Middle frontal gyrus (tissue), 1 donor: Measurements from ENCODE around the gene POU2F1.

Experiments
- DNase-seq: peaks from one replicate; pipeline ENCODE4 v3.0.0-alpha.2; 2015; ENCODE audit warnings: low spot score; ENCODE audit errors: extremely low spot score

POU2F1 gene

DNA sequence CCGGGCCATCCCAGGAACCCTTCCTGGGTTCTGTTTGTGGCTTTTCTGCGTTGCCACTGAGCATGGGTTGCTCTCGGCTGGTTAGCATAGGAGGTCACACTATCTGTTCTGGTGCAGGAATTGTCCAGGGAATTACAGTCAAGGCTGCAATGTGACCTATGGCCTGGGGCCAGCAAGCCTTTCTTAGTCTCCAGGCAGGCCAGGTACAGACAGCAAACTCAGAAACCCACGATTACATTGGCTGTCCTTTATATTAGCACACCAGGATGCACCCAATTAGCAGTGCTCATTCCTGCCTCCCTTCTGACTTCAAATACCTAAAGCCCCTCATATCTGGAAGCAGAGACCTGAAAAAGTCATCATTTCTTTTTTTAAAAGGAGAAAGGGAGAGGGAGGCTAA is 242.4 kb downstream of the POU2F1 start:
- no peak for DNase-seq

DNA sequence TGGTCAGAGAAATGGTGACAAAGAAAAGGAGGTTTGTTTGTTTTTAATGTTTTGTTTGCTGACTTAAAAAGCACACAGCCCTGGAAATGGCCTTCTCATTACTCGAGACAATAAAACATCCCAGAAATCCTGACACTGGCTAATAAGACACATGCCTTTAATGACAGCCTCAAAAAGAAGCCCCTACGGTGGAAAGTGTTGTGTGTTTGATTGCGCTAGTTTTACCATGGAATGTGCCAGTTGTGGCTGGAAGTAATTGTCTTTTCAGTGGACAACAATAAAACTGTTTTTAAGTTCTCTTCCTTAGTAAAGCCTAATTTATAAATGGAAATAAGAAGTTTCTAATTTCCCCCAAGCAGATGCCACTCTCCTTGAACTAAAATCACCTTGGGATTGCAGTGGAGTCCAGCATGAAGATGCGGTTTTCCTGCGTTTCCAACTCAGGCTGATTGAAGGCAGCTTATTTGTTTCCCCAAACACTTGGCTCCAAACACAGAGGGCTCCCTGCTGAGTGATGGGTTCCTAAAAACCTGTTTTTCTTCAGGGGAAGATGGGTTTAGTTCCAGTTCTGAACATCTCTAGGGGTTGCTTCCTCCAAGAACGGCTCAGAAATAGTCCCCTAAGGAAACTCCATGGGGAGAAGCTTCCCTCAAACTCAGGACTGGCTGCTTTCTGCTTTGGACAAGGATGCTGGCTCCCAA is 243.3 kb downstream of the POU2F1 start:
- DNase-seq: no peak

DNA sequence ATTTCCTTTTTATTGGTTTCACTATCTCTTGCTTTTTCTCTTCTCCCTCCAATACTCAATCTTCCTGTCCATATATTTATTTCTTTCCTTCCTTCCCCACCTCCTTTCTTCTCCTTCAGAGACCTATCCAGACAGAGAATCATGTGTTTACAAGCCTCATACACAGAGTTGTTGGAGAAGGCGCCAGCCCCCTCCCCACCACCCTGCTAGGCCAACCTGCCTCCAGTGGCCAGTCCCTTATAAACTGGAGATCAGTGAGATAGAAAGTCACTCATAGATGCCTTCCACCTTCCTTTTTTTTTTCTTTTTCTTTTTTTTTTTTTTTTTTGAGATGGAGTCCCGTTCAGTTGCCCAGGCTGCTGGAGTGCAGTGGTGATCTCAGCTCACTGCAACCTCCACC is 244.3 kb downstream of the POU2F1 start:
- no peak for DNase-seq

DNA sequence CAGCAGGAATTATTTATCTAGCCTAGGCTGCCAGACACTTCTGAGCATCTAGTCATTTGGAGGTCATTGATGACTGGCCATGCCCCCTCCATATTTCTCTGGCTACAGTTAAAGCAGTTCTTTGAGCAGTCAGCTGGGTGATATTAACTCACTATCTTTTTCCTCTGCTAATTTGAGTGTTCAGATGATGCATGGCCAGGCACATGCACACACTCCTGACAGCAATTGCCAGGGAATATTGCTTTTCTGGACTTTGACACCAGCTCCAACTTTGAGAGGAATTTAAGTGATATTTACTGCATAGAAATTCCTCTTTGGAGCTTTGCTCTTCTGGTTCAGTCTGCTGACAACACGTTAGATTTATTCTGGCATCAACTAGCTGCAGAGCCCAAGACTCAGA is 245.1 kb downstream of the POU2F1 start:
- no peak for DNase-seq

DNA sequence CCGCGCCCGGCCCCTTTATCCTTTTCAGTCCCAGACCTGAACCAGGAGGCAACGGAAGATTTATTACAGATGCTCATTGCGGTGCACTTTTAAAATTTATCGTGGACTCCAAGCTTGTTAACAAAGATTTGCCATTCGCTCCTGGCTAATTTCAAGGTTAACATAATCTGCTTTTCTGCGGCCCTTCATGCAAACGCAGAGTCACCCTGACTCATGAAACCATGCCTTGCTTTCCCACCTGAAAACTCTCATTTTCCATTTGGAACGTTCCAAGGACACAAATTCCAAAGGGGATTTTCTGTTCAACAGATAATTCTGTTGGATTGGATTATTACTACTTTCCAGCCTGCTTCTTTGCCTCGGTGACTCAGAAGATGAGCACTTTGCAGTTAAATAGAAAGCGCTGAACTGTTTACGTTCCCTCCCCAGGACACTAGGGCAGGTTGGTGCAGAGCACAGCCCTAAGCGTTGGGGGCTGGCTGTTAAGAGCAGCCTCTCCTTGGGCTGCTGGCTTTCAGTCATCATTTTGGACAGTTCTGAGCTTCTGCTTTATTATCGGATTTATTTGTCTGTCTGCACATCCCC is 246.5 kb downstream of the POU2F1 start:
- DNase-seq: no peak

DNA sequence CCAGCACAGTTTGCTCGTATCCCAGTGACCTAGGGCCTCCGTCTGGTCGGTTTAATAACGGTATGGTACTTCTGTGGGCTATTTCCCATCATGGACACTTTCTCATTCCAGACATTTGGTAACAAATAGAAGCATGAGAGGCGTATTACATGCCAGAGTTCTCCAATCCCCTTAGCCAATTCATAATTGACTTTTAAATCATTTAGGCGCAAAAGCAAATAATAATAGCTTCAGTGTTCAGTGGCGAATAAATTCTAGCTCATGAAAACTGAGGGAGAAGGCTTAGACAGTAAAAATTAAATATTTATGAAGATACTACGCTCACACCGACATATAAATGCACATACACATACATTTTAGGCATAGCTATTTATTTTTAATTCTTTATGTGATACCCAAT is 247.1 kb downstream of the POU2F1 start:
- no peak for DNase-seq

DNA sequence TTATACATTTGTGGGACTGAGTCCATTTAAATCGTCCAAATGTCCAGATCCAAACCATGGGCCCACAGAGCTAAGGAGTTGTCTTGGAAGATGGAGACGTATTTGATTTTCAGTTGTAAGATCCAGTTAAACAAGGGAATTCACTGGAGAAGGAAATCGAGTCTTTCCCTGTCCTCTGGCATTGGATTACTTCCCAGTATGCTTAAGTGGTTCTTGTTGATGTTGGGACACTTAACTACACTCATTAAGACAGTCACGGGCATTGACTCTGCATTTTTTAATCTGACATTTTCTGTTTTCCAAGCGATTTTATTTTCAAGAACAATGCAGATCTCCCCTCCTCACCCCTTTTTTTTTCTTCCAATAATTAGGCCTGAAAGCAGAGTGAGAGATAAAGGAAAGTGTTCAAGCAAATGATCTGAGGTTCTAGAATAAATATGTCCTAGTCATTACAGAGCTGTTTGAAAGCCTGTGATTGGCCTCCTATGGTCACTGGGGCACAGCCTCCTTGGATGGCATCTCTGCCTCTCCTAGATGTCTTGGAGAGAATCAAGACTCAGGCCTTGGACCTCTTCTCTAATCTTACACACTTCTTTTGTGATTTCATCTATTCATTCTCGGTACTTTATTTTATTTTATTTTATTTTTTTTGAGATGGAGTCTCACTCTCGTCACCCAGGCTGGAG is 248.7 kb downstream of the POU2F1 start:
- DNase-seq: no peak

DNA sequence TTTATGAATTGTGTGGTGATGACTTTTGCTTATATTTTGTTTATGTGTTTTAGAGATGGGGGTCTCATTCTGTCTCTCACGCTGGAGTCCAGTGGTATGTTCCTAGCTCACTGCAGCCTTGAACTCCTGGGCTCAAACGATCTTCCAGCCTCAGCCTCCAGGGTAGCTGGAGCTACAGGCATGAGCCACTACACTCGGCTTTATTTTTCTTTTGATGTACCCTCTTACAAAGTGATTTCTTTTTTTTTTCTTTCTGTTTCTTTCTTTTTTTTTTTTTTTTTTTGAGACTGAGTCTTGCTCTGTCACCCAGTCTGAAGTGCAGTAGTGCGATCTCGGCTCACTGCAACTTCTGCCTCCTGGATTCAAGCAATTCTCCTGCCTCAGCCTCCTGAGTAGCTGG is 250.9 kb downstream of the POU2F1 start:
- DNase-seq: no peak

DNA sequence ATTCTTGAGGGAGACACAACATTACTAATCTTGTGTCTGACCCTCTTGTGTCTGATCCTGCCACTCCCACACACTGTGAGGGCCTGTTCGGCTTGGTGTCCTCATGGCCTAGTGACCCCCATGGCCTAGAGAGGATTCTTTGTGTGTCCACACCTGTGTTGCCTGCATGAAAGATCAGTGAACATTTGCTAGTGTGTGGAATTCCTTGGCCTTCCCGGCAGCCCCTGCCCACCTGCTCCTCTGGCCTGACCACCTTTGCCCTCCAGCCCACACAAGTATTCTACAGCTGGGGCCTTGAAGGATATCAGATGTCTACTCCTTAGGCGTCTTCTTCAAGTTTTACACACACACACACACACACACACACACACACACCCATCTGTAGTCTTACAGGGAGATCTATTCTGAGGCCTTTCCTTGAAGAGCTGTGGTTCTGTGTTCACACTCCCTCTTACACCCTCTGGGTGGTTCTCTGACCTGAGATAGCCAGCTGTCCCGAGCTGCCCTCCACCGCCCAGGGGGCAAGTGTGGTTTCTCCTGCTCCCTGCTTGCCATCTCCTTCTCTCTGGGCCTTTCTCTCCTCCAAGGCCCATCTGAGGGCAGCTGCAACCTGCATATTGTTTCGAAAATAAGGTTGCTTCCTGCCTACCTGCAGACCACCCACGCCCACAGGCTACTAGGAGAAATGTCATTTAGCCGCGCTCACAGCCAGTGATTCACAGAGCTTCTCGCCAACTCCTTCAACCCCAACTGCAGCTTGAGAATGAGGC is 252.3 kb downstream of the POU2F1 start:
- no peak for DNase-seq

DNA sequence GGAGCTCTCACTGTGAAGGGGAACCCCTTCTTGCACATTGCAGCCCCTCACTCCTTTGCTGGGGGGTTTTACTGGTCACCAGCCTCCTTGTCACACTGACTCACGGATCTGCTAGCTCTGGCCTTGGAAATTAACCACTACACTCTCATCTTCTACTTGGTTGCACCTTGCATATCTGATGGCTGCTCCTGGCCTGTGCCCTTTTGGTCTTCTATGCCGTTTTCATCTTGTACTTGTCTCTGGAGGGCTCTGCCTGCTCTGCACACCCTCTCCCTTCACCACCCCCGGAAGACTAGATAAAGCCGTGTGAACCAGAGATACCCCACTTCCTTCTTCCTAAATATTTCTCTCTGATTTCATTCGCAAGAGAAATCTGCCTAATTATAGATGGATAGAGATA is 253.1 kb downstream of the POU2F1 start:
- DNase-seq: no peak

DNA sequence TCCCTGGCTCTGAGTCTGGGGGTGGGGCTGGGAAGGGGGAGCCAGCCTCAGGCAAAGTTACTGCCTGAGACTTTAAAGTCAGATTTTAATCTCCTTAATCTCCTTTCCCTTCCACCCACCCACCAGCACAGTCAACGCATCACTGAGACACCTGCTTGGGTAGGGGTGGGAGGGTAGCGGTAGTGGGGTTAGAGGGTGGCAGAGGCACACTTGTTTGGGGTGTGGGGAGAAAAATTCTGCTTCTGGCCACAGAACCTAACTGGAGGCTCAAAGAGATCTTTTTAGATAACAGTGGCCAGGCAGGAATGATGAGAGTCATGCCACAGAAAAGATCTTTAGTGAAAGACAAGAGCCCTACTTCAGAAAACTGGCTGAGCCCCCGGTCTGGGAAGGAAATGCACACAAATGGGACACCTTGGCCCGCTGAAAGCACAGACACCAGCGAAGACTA is 253.5 kb downstream of the POU2F1 start:
- DNase-seq: no peak

DNA sequence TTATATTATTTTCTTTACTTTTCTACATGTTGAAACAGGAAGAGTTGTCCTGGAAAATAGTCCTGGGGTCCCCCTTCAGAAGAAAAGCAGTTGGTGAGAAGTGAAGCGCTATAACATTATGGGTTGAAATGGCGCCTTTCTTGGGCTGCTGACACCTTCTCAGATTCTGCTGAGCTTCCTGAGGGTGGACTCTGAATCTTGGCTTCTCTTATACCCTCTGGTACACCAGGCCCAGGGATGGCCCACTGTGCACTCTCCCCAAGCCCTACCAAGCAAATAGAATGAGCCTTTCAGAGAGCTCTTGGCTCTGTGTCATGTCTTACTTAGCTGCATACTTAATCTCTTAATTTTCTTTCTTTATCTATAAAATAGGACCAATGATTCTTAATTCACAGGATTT is 255.4 kb downstream of the POU2F1 start:
- DNase-seq: no peak
